HG02870 (cell line): ENCODE data around the gene S100A14.

ENCODE experiments used
- ATAC-seq: cut with Tn5 transposase; IDR thresholded peaks from one replicate; pipeline ENCODE4 v1.9.1; 2021; ENCODE audit warnings: mild to moderate bottlenecking, moderate library complexity; ENCODE audit not compliant: unreplicated experiment

Gene S100A14

DNA sequence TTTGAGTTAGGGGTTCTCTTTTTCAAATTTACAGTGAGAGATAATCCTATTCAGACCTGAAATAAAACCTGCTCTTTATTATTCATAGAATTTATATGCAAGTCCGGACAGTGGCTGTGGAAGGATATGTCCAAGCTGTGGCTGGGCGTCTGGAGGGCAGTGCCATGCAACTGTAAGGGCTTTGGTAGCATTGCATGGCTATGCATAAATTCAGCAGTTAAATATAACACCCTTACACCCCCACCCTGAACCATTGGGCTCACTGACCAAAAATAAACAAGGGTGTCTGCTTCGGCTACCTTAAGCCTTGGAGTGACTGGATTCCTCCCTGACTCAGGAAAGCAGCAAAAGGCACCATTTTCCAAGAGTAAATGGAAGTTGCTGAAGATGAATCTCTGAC, 23.2 kb upstream of the S100A14 start:
- ATAC-seq: no peak

DNA sequence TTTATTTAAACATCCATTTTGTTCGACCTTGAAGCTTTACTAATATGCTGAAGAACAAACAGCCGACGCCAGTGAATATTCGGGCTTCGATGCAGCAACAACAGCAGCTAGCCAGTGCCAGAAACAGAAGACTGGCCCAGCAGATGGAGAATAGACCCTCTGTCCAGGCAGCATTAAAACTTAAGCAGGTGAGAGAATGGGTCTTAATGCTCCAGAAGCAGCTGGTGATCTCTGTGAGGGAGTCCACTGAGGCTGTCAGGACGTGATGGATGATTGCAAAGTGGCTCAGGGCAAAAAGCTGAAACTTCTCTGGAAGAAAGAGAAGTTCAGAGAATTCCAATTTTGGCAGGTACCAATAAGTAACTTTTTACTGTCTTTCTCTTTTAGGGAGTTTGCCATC, 22.1 kb upstream of the S100A14 start:
- ATAC-seq: no peak

DNA sequence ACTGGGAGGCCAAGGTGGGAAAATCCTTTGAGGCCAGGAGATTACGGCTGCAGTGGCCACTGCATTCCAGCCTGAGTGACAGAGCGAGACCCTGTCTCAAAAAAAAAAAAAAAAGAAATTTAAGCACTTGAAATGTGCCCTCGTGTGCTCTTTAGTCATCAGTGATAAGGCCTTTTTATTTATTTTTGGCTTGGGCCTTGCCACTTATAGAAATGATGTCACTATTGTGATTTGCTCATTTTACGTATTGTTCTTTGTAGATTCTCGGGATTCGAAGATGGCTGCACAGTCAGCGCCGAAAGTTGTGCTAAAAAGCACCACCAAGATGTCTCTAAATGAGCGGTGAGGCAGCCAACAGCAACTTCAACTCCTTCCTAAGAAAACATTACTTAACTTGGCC, 20.2 kb upstream of the S100A14 start:
- ATAC-seq: no peak

DNA sequence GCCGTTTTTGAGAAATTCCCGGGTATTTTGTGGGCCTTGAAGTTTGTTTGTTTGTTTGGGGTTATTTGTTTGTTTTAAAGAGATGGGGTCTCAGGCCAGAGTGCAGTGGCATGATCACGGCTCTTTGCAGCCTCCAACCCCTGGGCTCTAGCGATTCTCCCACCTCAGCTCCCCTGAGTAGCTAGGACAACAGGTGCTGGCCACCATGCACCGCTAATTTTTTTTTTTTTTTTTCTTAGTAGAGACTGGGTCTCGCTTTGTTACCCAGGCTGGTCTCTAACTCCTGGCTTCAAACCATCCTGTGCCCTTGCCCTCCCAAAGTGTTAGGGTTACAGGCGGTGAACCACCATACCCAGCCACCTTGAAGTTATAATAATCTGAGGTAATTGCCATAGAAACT, 19.7 kb upstream of the S100A14 start:
- ATAC-seq: no peak

DNA sequence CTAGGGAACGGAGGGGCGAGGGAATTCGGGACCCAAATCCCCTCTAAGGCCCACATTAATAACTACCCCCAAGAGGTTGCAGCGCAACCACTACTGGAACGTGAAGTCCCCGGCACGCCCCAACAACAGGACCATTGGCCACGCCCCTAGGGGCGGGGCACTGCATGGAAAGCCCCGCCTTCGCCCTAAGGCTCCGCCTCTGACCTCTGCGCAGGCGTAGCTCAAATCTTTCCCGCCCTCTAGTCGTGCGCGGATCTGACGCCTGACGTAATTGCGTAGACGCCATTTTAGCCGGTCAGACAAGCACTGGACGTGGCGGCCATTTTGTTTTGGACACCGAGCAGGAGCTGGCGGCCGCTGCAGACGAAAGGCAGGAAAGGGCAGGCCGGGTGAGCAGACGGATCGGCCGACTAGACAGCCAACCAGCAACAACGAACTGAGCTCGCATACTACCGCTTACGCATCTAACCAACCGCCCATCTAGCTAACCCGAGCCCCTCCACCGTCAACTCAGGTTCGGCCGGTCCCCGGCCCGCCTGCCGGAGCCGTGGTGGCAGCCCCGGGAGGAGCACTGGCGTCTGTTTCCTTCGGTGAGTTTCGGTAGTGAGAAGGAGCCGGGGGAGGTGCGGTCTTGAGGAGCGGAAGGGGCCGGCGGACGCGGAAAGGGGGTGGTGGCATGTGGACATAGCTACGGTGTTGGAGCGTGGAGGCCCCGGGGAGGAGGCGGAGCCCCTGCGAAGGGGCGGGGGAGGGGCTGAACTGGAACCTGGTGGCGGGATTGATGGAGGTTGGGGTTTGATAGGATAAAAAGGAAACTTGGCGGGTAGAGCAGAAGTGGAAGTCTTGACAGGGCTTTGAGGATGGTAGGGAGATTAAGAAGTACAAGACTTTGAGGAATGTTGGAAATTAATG, 17.9 kb upstream of the S100A14 start, which contains the start of gene CHTOP:
Gene CHTOP (plus strand): TSS at position 313 of the 912 bp plus-strand sequence. CDS start 2,523 bp downstream, outside the sequence.
- ATAC-seq: peak; percentile 78

DNA sequence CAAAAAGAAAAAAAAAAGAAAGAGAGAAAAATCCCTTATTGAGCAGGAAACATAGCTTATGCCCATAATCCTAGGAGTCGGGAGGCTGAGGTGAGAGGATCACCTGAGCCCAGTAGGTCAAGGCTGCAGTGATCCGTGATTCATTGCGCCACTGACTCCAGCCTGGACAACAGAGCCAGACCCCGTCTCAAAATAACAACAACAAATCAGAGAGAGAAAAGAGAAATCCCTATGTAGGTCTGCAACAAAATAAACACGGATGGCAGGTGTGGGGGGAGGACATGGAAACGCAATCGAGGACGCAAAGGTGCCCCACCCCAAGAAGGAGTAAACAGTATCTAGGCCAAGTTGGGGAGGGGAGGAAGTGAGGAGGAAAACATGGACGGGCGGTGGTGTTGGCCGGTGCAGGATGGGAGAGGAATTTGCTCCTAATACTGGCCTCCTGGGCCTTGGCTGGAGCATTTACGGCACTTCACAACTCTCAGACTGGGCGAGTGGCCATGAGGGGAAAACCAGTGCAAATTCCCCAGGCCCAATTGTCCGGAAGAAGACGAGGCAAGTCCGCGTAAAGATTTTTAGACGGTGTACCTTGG, 17.1 kb upstream of the S100A14 start:
- ATAC-seq: no peak

DNA sequence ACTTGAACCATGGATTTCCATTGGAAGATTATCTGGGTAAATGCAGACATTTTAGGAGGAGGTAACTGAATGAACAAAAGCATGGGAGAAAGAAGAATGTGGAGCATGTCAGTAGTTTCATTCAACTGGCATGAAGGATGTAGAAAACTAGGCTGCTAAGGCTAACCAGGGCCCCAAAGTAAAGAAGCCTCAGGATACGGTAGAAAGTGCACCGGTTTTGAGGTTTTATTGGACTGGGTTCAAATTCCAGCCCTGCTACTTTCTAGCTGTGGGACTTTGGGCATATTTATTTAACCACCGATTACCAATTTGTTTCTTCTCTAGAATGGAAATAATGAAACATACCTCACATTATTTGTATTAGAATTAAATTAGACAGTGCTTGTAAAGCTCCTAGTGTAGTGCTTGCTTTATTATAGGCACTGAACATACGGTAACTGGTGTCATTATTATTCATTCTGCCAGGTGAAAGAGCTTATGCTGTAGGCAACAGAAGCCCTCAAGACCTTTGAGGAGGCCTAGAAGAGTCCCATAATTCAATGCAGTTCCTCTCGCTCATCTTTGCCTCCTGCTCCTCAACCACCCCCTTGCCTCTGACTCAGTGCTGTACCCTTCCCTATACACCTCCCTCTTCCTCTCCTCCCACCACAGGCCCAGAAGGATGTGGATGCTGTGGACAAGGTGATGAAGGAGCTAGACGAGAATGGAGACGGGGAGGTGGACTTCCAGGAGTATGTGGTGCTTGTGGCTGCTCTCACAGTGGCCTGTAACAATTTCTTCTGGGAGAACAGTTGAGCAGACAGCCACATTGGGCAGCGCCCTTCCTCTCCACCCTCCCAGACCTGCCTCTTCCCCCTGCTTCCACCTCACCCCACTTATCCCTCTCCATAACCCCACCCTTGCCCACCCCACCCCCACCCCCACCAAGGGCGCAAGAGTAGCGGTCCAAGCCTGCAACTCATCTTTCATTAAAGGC, 15.2 kb upstream of the S100A14 start:
- no peak for ATAC-seq

DNA sequence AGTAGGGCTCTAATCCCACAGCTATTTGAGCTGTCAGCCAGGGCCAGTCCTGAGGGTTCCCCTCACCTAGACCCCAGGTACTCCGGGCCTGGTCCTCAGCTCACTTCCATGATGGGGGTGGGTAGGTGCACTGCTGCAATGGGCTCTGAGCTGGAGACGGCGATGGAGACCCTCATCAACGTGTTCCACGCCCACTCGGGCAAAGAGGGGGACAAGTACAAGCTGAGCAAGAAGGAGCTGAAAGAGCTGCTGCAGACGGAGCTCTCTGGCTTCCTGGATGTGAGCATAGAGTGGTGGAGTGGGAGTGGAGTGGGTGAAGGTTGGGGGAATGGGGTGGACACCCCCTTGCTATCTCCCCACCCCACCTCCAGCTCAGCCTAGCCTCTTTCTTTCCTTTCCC, 14.3 kb upstream of the S100A14 start:
- no peak for ATAC-seq

DNA sequence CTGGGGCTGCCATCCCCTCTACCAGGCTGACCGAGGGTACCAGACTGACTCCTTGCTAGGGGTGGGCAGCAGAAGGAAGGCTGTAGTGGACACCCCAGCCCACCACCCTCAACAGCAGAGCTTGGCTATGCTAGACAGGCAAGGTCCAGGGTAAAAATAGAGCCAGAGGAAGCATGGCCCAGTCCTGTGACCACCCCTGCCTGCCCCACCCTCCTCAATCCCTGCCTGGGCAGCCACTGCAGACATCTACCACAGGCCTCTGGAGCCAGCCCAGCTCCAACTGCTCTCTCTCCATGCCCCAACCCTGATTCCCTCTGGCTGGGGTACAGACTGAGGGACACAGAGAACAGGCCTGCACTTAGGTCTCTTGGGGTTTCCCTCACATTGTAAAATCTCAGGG, 13.8 kb upstream of the S100A14 start:
- ATAC-seq: no peak

DNA sequence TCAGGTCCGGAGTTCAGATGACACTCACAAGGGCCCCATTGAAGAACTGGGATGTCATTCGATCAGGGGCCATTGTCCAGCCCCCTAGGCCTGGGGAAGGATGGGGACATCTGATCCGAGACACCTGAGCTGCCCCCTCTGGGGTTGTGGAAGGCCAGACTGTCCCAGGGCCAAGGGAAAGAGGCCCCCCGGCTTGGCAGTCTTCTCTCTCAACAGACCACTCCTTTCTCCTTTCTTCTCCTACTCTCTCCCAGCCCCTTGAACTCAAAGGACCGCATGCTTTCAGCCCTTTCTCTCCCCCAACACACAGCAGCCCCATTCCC, 13.2 kb upstream of the S100A14 start:
- ATAC-seq: no peak

DNA sequence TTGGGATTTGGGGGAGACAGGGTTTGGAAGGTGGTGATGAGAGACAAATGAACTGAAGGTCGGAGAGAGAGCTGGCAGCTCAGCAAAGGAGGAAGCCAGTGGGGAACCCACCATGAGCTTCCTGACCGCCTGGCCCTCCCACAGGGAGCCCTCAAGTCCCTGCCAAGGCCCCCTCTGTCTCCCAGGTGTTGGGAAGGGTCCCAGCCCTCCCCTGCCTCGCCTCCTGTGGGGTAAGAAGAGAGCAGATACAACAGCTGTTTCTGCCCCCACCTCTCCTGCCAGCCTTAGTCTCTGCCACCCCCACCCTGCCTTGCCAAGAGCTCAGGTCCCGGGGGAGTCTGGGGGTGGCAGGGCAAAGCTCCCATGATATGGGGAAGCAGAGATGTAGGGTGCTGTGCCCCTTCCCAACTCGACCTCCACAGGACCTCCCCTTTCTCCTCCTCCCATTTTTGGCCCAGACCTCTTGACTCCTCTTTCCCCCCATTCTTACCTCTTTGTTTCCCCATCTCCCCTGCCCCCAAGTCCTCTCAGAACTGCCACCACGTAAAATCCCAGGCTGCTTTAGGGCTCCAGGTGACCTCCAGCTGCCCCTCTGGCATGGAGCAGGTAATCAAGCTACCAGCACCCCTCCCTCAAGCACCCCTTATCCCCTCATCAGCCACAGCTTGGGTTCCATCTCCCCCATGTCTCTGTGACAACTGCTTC, 12.7 kb upstream of the S100A14 start:
- no peak for ATAC-seq

DNA sequence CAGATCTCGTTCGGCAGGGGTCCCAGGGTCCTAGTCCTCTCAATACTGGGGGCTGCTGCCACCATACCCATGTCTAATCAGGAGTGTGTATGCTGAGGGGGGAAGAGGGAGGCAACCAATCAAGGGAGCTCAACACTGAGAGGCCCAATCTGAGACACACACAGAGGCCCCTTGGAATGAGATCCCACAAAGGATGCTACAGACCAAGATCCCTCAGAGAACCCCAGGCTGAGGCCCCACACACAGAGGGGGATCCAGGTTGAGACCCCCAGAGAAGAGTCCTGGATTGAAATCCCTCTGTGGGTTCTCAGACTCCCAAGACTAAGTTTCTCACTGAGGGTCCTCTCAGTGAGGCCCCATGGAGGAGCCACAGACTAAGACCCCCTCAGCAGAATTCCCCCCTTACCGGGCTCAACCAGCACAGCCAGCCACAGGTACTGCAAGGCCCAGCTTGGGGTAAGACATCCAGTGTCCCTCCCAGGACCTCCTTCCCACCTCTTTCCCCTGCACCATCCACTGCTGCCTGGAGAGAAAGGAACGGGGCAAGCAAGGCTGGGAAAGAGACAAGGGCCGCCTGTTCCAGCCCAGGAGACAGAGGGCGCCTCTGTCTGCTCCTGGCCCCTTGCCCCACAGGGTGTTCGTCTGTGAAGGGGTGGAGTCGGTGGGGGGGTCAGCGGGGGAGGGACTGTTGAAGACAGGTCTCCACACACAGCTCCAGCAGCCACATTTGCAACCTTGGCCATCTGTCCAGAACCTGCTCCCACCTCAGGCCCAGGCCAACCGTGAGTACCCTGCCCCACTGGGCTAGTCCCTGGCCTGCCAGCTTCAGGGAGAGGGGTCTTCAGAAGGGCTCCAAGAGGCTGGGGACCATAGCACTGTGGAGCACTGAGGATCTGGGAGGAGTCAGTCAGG, 11.8 kb upstream of the S100A14 start, which contains the start of gene S100A1:
Gene S100A1 (plus strand): TSS at position 720 of the 912 bp plus-strand sequence. CDS start 2,088 bp downstream, outside the sequence.
- no peak for ATAC-seq

DNA sequence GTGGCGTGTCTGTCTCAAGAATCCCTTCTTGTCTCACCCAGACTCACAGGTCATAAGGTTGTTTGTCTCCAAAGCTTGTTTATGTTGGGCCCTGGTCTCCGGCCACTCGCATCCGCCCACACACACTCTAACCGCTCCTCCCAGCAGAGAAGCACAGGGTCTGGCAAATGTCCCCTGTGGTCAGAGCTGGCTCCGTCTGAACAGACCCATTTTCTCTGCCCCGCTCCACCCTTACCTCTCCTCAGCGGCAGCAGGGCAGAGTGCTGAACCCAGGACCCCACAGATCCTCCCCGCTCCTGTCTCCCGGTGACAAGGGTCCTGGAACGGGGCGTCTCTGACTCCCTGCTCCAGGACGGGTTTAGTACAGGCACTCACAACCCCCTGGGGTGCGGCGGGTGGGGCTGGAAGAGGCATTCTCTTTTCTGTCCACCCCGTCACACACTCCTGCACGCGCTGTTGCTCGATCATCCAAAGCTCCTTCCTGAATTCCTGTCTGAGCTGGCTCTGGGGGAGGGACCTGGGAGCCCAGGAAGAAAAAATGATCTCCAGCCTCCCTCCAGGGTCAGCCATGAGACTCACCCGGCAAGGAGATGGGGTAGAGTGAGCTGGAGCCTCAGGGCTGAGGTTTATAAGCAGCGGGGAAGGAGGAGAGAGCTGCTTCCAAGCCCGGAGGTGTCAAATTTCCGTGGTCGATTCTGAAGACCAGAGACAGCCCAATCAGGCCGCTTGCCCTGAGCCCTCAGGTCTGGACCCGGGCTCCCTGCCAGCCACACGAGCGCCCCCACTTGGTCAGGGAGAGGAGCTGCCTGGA, 11.0 kb upstream of the S100A14 start, which contains the start of gene S100A13:
Gene S100A13 (minus strand): TSS at position 602 of the 811 bp plus-strand sequence. CDS start 1,033 bp downstream, outside the sequence.
- no peak for ATAC-seq

DNA sequence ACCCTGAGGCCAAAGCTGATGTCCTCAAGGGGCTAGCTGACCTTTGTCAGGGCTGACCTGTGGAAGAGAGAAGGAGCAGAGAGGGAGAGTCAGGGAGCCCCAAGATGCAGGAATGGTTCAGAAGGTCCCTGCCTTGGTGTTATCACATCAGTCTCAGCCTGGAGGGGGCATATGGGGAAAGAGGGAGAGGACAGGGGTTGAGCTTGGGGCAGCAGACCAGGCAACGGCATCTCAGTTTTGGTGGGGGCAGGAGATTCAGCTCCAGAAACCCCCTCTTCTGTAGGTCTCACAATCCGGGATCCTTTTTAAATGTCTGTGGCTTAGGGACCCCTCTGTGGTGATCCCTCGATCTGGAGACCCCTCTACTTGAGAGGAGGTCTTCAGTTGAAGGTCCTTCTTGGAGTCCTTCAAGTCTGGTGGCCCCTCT, 10.4 kb upstream of the S100A14 start:
- no peak for ATAC-seq

DNA sequence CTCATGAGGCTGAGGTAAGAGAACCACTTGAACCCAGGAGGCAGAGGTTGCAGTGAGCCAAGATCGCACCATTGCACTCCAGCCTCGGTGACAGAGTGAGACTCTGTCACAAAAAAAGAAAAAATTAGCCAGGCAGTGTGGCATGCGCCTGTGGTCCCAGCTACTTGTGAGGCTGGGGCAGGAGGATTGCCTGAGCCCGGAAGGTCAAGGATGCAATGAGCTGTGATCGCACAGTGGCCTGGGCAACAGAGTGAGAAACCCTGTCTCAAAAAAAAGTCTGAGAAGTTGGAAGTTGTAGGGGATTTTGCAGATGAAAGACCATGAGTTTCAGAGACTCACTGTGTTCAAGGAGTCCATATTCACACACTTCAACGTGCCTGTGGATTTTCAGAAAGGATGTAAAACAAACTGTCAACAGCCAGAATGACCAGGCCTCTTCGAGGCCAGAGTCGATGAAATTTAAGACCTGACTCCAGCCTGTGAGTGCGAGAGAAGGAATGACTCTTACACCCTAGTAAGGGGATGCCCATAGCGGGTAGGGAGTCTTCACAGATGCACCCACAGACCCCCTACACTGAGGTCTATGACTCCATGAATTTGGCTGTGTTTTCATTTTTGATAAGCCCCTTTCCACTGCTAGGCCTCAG, 9.0 kb upstream of the S100A14 start:
- no peak for ATAC-seq

DNA sequence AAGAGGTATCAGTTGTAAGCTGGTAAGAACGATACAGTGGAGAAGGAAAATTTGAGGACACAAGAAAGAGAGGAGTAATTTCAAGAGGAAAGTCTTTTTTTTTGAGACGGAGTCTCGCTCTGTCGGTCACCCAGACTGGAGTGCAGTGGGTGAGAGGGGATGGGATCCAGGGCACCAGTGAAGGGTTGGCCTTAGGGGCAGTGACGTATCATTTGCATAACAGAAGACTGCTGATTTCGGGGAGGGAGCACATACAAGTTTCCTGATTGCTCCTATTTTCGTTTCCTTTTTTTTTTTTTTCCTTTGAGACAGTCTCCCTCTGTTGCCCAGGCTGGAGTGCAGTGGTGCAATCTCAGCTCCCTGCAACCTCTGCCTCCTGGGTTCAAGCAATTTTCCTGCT, 7.0 kb upstream of the S100A14 start:
- no peak for ATAC-seq

DNA sequence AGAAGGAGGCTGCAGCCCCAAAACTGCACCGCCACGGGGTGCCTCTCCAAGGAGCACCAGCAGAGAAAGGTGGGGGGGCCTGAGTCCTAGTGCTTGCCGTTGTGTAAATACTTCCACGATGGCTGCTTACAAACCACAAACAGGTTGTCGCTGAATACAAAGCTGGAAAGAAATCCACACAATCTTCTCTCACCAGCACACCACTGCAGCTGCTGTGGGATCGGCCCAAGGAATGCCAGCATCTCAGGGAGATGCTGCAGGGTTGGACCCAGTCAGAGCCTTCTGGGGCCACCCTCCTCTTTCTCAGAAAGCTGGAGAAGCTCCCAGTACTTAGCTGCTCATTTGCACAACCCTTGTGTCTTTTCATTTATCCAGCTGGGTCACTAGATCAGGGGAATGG, 3.0 kb upstream of the S100A14 start:
- ATAC-seq: no peak

DNA sequence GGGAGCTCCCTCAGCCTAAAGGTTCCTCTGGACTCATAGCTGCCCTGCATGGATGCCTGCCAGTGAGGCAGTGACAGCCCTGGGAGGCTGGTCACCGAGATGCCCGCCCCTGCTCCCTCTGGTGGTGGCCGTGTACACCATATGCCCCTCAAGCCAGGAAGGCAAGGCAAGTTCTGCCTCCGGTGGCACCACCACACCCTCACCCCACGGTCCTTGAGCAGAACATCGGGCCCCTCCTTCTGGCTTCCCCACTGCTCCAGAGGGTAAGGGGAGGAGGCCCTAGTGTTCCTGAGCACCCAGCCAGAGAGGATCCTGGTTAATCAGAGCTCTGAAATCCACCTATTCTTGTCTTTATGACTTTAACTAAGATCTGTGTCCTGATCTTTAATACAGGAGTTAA, 1.5 kb upstream of the S100A14 start:
- no peak for ATAC-seq
